GM23338 (cell line): Measurements from ENCODE around the gene FNDC3B. TPM values are rescaled to one million over a fixed set of nuclear protein-coding genes. Genes with fewer than 3 reads are reported as not detected.
A peak's percentile ranks its signal among the peaks of the same experiment; 100 is the strongest.

ENCODE experiments used
- ATAC-seq: fragments of 200-7000 bp; cut with Tn5 transposase; 3 replicates; pipeline ENCODE4 v1.9.1; 2020
- DNase-seq: peaks from one replicate; pipeline ENCODE4 v3.0.0-alpha.2; 2015; ENCODE audit warnings: low spot score
- H2AFZ ChIP-seq: fragments of 200-600 bp; sonication (generic); 2 replicates; pipeline ENCODE4 v1.8.0; 2016; ENCODE audit warnings: antibody characterized with exemption, mild to moderate bottlenecking, moderate library complexity
- H3F3A ChIP-seq: fragments of 200-600 bp; sonication (generic); replicated peaks from 2 replicates; pipeline ENCODE4 v1.8.0; 2017; ENCODE audit warnings: antibody characterized with exemption, mixed run types, low read depth
- H3K27ac ChIP-seq: fragments of 200-600 bp; sonication (generic); 2 replicates; pipeline ENCODE4 v1.6.1; 2016; ENCODE audit warnings: low read depth
- H3K27me3 ChIP-seq: fragments of 200-600 bp; sonication (generic); 2 replicates; pipeline ENCODE4 v1.8.0; 2016; ENCODE audit warnings: mild to moderate bottlenecking, mixed run types, moderate library complexity; ENCODE audit not compliant: insufficient read depth
- H3K36me3 ChIP-seq: fragments of 200-600 bp; sonication (generic); 2 replicates; pipeline ENCODE4 v1.8.0; 2016; ENCODE audit warnings: mild to moderate bottlenecking; ENCODE audit not compliant: insufficient read depth
- H3K4me1 ChIP-seq: fragments of 200-600 bp; sonication (generic); 2 replicates; pipeline ENCODE4 v1.8.0; 2016; ENCODE audit warnings: mild to moderate bottlenecking, moderate library complexity; ENCODE audit not compliant: insufficient read depth
- H3K4me2 ChIP-seq: fragments of 200-600 bp; sonication (generic); 2 replicates; pipeline ENCODE4 v1.7.1; 2017; ENCODE audit warnings: mixed run types
- H3K4me3 ChIP-seq: fragments of 200-600 bp; sonication (generic); 2 replicates; pipeline ENCODE4 v1.6.1; 2016; ENCODE audit warnings: mixed run types
- H3K79me2 ChIP-seq: fragments of 200-600 bp; sonication (generic); replicated peaks from 2 replicates; pipeline ENCODE4 v1.8.0; 2017; ENCODE audit warnings: mild to moderate bottlenecking; ENCODE audit not compliant: insufficient read depth
- H3K9me2 ChIP-seq: fragments of 200-600 bp; sonication (generic); 2 replicates; pipeline ENCODE4 v1.8.0; 2017; ENCODE audit not compliant: insufficient read depth
- H4K20me1 ChIP-seq: fragments of 200-600 bp; sonication (generic); replicated peaks from 2 replicates; pipeline ENCODE4 v1.8.0; 2017; ENCODE audit warnings: mild to moderate bottlenecking; ENCODE audit not compliant: insufficient read depth
- H3K27ac Mint-ChIP-seq: 2 replicates; pipeline ENCODE4 v1.8.0; 2020; ENCODE audit warnings: inconsistent platforms, mild to moderate bottlenecking, moderate library complexity, mixed read lengths
- H3K27me3 Mint-ChIP-seq: 3 replicates; pipeline ENCODE4 v1.8.0; 2022; ENCODE audit warnings: low read depth, mild to moderate bottlenecking, moderate library complexity, mixed read lengths, inconsistent platforms; ENCODE audit not compliant: insufficient read depth, poor library complexity
- H3K36me3 Mint-ChIP-seq: 3 replicates; pipeline ENCODE4 v1.8.0; 2021; ENCODE audit warnings: low read depth, mild to moderate bottlenecking, inconsistent platforms, moderate library complexity, mixed read lengths
- H3K4me1 Mint-ChIP-seq: 3 replicates; pipeline ENCODE4 v1.8.0; 2020; ENCODE audit warnings: mild to moderate bottlenecking, inconsistent platforms, mixed read lengths
- H3K4me3 Mint-ChIP-seq: 3 replicates; pipeline ENCODE4 v1.8.0; 2021; ENCODE audit warnings: moderate library complexity, mild to moderate bottlenecking, inconsistent platforms, mixed read lengths
- H3K9me3 Mint-ChIP-seq: 3 replicates; pipeline ENCODE4 v1.8.0; 2020; ENCODE audit warnings: moderate library complexity, mild to moderate bottlenecking, inconsistent platforms, mixed read lengths
- EZH2phosphoT487 ChIP-seq: fragments of 200-600 bp; sonication (generic); IDR thresholded peaks from one replicate; pipeline ENCODE4 v1.8.1; 2018; ENCODE audit warnings: antibody characterized with exemption; ENCODE audit not compliant: unreplicated experiment
- JUNB ChIP-seq: IDR thresholded peaks from one replicate; pipeline ENCODE4 v1.6.1; 2016; ENCODE audit warnings: antibody characterized with exemption; ENCODE audit not compliant: unreplicated experiment
- NANOG ChIP-seq: IDR thresholded peaks from 2 replicates; pipeline ENCODE4 v1.6.1; 2016; ENCODE audit warnings: antibody characterized with exemption, borderline replicate concordance
- STAT1 ChIP-seq: IDR thresholded peaks from one replicate; pipeline ENCODE4 v1.6.1; 2016; ENCODE audit warnings: antibody characterized with exemption; ENCODE audit not compliant: unreplicated experiment
- ZNF114 ChIP-seq: fragments of 250-450 bp; sonication (Bioruptor Pico); IDR thresholded peaks from 2 replicates; pipeline ENCODE4 v1.5.0; 2020; ENCODE audit warnings: mild to moderate bottlenecking, moderate library complexity
- polyA plus RNA-seq: library from polyadenylated mRNA; unstranded; fragments of >200 nt; fragmentation: Nextera tagmentation; extraction: Ambion mirVana; gene quantifications from 2 replicates; pipeline ENCODE4 v1.2.1, GENCODE V29; 2016
- total RNA-seq: library from RNA; depleted of rRNA; stranded (reverse); fragments of >200 nt; shearing (Covaris generic); gene quantifications from 2 replicates; pipeline ENCODE4 v1.2.3, GENCODE V29; 2014
- TF ChIP-seq, protein P1 (sequence below): fragments of 250-450 bp; sonication (Bioruptor Pico); IDR thresholded peaks from 2 replicates; pipeline ENCODE4 v1.5.0; 2020; ENCODE audit warnings: mild to moderate bottlenecking, moderate library complexity

Gene FNDC3B
- total and polyA plus RNA-seq, 2 experiments from 2014 or later, result 19.1 to 55.4 TPM

DNA sequence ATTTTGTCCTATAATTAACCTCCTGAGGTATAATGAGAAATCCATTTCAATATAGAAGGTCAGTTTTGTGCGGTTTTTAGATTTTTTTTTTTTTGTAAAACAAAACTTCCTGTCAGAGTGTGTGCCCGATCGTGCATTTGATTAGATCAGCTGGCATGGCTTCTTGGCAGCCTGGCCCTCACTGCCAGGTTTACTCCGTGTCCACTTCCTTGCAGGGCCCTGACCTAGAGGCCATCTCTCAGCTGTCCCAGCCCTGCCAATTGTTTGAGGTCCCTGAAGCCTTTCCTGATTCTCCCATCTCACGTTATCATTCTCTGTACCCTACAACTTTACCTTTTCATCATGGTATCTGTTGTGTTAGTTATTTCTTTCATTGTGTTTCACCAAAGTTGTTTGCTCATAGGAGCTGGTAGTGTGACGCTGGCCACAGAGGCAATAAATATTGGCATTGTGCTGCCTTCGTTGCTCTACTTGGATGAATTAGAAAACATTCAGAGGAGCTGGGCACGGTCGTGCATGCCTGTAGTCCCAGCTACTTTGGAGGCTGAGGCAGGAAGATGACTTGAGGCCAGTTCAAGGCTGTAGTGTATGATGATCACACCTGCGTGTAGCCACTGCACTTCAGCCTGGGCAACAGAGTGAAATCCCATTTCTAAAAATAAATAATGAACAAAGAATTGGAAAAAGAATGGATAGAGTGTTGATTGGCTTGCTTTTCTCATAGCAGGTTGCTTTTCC lies 206.9 kb downstream of the FNDC3B start (continued):
- TF ChIP-seq, protein P1, sequence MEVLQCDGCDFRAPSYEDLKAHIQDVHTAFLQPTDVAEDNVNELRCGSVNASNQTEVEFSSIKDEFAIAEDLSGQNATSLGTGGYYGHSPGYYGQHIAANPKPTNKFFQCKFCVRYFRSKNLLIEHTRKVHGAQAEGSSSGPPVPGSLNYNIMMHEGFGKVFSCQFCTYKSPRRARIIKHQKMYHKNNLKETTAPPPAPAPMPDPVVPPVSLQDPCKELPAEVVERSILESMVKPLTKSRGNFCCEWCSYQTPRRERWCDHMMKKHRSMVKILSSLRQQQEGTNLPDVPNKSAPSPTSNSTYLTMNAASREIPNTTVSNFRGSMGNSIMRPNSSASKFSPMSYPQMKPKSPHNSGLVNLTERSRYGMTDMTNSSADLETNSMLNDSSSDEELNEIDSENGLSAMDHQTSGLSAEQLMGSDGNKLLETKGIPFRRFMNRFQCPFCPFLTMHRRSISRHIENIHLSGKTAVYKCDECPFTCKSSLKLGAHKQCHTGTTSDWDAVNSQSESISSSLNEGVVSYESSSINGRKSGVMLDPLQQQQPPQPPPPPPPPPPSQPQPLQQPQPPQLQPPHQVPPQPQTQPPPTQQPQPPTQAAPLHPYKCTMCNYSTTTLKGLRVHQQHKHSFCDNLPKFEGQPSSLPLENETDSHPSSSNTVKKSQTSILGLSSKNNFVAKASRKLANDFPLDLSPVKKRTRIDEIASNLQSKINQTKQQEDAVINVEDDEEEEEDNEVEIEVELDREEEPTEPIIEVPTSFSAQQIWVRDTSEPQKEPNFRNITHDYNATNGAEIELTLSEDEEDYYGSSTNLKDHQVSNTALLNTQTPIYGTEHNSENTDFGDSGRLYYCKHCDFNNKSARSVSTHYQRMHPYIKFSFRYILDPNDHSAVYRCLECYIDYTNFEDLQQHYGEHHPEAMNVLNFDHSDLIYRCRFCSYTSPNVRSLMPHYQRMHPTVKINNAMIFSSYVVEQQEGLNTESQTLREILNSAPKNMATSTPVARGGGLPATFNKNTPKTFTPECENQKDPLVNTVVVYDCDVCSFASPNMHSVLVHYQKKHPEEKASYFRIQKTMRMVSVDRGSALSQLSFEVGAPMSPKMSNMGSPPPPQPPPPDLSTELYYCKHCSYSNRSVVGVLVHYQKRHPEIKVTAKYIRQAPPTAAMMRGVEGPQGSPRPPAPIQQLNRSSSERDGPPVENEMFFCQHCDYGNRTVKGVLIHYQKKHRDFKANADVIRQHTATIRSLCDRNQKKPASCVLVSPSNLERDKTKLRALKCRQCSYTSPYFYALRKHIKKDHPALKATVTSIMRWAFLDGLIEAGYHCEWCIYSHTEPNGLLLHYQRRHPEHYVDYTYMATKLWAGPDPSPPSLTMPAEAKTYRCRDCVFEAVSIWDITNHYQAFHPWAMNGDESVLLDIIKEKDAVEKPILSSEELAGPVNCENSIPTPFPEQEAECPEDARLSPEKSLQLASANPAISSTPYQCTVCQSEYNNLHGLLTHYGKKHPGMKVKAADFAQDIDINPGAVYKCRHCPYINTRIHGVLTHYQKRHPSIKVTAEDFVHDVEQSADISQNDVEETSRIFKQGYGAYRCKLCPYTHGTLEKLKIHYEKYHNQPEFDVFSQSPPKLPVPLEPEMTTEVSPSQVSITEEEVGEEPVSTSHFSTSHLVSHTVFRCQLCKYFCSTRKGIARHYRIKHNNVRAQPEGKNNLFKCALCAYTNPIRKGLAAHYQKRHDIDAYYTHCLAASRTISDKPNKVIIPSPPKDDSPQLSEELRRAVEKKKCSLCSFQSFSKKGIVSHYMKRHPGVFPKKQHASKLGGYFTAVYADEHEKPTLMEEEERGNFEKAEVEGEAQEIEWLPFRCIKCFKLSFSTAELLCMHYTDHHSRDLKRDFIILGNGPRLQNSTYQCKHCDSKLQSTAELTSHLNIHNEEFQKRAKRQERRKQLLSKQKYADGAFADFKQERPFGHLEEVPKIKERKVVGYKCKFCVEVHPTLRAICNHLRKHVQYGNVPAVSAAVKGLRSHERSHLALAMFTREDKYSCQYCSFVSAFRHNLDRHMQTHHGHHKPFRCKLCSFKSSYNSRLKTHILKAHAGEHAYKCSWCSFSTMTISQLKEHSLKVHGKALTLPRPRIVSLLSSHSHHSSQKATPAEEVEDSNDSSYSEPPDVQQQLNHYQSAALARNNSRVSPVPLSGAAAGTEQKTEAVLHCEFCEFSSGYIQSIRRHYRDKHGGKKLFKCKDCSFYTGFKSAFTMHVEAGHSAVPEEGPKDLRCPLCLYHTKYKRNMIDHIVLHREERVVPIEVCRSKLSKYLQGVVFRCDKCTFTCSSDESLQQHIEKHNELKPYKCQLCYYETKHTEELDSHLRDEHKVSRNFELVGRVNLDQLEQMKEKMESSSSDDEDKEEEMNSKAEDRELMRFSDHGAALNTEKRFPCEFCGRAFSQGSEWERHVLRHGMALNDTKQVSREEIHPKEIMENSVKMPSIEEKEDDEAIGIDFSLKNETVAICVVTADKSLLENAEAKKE (CRISPR knock-in tag), result no peak
- no peak for TF ChIP-seq JUNB
- no peak for TF ChIP-seq STAT1
- TF ChIP-seq NANOG, result no peak
- no peak for TF ChIP-seq EZH2phosphoT487

DNA sequence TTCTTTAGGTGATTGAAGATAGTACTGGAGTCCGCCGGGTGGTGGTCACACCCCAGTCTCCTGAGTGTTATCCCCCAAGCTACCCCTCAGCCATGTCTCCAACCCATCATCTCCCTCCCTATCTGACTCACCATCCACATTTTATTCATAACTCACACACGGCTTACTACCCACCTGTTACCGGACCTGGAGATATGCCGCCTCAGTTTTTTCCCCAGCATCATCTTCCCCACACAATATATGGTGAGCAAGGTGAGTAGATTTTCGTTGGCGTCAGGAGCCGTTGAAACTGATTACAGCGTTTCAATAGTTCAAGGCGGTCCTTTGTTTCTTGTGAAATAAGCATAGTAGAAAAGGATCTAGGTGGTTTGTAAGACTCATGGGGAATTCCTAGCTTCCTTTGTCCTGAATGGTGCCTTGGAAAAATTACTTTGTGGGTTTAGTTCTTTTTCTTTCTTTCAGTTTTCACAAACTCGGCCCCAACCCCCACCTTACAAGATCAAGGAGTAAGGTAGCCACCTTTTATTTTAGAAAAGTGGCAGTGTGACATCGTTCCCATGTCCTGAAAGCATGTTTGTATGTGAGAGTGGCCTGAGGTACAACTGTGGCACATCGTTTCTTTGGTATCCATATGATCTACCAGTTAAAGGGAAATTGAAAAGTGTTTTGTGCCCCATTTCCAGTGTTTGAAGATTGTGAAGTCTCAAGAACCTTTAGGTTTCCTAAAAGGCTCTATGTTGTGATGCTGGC lies 208.3 kb downstream of the FNDC3B start:
- Histone ChIP-seq H3K9me2 (no peaks in the 10 kb centered on the region), H3K36me3 (peaks cover 6% of the 10 kb centered on the region; the same call in 1 of the 2 replicates), H3K79me2 (peaks cover 24% of the 10 kb centered on the region), H3K27me3 (no peaks in the 10 kb centered on the region), H3F3A (no peaks in the 10 kb centered on the region), H2AFZ (no peak overlapping the region), H3K4me1 (peaks cover 20% of the 10 kb centered on the region), H3K4me2 (peak overlapping the region; percentile 50), H3K4me3 (no peak overlapping the region), H4K20me1 (no peaks in the 10 kb centered on the region), H3K27ac (peak overlapping the region; percentile 82)
- Mint-ChIP-seq H3K27me3 (peaks cover 5% of the 10 kb centered on the region), H3K27ac (peak overlapping the region; percentile 37), H3K36me3 (peaks cover 21% of the 10 kb centered on the region), H3K9me3 (peaks cover 15% of the 10 kb centered on the region), H3K4me3 (no peak overlapping the region), H3K4me1 (peaks cover 33% of the 10 kb centered on the region)
- peak; percentile 45; the same call in 2 of the 3 replicates for ATAC-seq
- no peak for DNase-seq
- TF ChIP-seq EZH2phosphoT487, result no peak
- no peak for TF ChIP-seq NANOG
- TF ChIP-seq, protein P1 (CRISPR knock-in tag), result no peak
- no peak for TF ChIP-seq ZNF114 (CRISPR knock-in tag)
- no peak for TF ChIP-seq STAT1
